Measurements from ENCODE around the gene GRIN2C. TPM values are rescaled to one million over a fixed set of nuclear protein-coding genes. Genes with fewer than 3 reads are reported as not detected.
A peak's percentile ranks its signal among the peaks of the same experiment; 100 is the strongest.

GRIN2C gene
- total RNA-seq, 1 donor from 2014 or later, result 2.1 TPM

DNA sequence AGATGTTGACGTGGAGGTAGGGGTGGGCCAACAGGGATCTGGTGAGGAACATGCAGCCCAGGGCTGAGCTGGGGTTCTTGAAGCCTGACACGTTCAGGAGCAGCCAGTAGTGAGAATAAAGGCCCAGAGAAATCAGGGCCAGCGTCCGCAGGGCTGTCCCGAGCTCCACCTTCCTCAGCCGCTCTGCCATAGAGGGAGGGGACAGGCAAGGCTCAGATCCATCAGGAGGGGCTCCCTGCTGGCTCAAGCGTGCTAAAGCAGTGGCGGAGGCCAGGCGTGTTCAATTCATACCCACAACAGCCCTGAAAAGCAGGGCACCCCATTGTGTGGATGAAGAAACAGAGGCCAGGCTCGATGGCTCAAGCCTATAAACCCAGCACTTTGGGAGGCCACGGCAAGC lies 21.4 kb upstream of the GRIN2C start:
- Histone ChIP-seq H3K9ac (ENCODE audit: low read depth in 1 of 3, low read length in 3 of 3) (no peak overlapping the region), H3K4me1 (ENCODE audit: control insufficient read depth in 3 of 3, insufficient read depth in 3 of 3, low read length in 3 of 3) (peaks cover 0 to 5% (median 2%) of the 10 kb centered on the region in 3 donors), H3K36me3 (ENCODE audit: control insufficient read depth in 3 of 3, insufficient read depth in 3 of 3, low read length in 3 of 3) (no peaks in the 10 kb centered on the region), H3K27ac (ENCODE audit: low read depth, low read length) (no peak overlapping the region), H3K27me3 (ENCODE audit: control insufficient read depth in 3 of 3, insufficient read depth in 3 of 3, low read length in 3 of 3) (peaks cover 16 to 41% (median 27%) of the 10 kb centered on the region in 3 donors), H3K9me3 (ENCODE audit: control insufficient read depth in 3 of 3, low read length in 3 of 3) (no peaks in the 10 kb centered on the region), H3K4me3 (ENCODE audit: low read length in 3 of 3) (no peak overlapping the region)

DNA sequence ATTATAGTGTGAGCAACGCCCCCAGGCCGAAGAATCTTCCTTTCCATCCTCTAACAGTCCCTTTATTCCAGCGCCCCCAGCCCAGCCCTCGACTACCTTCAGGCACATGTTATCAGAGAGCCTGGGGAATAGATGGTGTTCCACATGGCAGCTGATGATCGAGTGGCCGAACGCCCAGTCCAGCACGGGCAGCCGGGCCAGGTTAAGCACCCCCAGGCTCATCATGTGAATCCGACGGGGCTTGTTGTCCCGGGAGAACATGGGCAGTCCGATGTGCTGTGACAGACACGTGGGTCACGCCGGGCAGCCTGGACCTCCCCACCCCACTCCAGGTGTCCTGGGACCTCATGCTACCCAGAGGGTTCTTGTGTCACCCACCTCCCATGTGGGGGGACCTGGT lies 19.6 kb upstream of the GRIN2C start:
- Histone ChIP-seq H3K27me3 (ENCODE audit: control insufficient read depth in 3 of 3, insufficient read depth in 3 of 3, low read length in 3 of 3) (peaks cover 12 to 35% (median 22%) of the 10 kb centered on the region in 3 donors), H3K4me1 (ENCODE audit: control insufficient read depth in 3 of 3, insufficient read depth in 3 of 3, low read length in 3 of 3) (peaks cover 0 to 5% (median 2%) of the 10 kb centered on the region in 3 donors), H3K9me3 (ENCODE audit: control insufficient read depth in 3 of 3, low read length in 3 of 3) (no peaks in the 10 kb centered on the region), H3K27ac (ENCODE audit: low read depth, low read length) (no peak overlapping the region), H3K36me3 (ENCODE audit: control insufficient read depth in 3 of 3, insufficient read depth in 3 of 3, low read length in 3 of 3) (no peaks in the 10 kb centered on the region), H3K9ac (ENCODE audit: low read depth in 1 of 3, low read length in 3 of 3) (no peak overlapping the region), H3K4me3 (ENCODE audit: low read length in 3 of 3) (no peak overlapping the region)

DNA sequence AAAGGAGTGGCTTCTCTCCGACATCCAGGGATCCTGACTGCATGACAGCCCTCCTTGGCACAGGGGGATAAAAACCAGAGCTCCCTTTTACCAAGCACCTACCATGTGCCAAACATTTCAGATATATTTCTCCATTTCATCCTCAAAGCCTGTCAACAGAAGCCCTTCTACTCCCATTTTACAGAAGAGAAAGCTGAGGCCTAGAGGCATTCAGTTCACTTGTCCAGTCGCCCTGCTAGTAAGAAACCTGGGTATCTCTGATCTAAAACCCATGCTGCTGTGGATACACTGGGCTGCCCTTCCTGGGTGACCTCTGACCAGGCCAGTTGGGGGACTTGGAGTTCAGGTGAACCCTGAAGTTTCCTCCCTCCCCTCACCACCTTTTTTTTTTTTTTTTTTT lies 19.0 kb upstream of the GRIN2C start:
- H3K9ac ChIP-seq (ENCODE audit: low read depth in 1 of 3, low read length in 3 of 3), result no peak overlapping the region
- no peak overlapping the region for H3K4me3 ChIP-seq (ENCODE audit: low read length in 3 of 3)
- no peaks in the 10 kb centered on the region for H3K36me3 ChIP-seq (ENCODE audit: control insufficient read depth in 3 of 3, insufficient read depth in 3 of 3, low read length in 3 of 3)
- H3K27ac ChIP-seq (ENCODE audit: low read depth, low read length), result no peak overlapping the region
- no peaks in the 10 kb centered on the region for H3K9me3 ChIP-seq (ENCODE audit: control insufficient read depth in 3 of 3, low read length in 3 of 3)
- peaks cover 4 to 10% (median 5%) of the 10 kb centered on the region in 3 donors for H3K4me1 ChIP-seq (ENCODE audit: control insufficient read depth in 3 of 3, insufficient read depth in 3 of 3, low read length in 3 of 3)
- H3K27me3 ChIP-seq (ENCODE audit: control insufficient read depth in 3 of 3, insufficient read depth in 3 of 3, low read length in 3 of 3), result peaks cover 9 to 35% (median 19%) of the 10 kb centered on the region in 3 donors

GRCh38 chr17:74877592-74878548 lies 18.2 kb upstream of the GRIN2C start:
- H3K36me3 ChIP-seq (ENCODE audit: control insufficient read depth in 3 of 3, insufficient read depth in 3 of 3, low read length in 3 of 3), result no peaks in the 10 kb centered on the region
- no peak overlapping the region for H3K4me3 ChIP-seq (ENCODE audit: low read length in 3 of 3)
- peaks cover 8 to 28% (median 16%) of the 10 kb centered on the region in 3 donors for H3K27me3 ChIP-seq (ENCODE audit: control insufficient read depth in 3 of 3, insufficient read depth in 3 of 3, low read length in 3 of 3)
- no peak overlapping the region for H3K9ac ChIP-seq (ENCODE audit: low read depth in 1 of 3, low read length in 3 of 3)
- H3K27ac ChIP-seq (ENCODE audit: low read depth, low read length), result no peak overlapping the region
- no peaks in the 10 kb centered on the region for H3K9me3 ChIP-seq (ENCODE audit: control insufficient read depth in 3 of 3, low read length in 3 of 3)
- peaks cover 4 to 10% (median 6%) of the 10 kb centered on the region in 3 donors for H3K4me1 ChIP-seq (ENCODE audit: control insufficient read depth in 3 of 3, insufficient read depth in 3 of 3, low read length in 3 of 3)

DNA sequence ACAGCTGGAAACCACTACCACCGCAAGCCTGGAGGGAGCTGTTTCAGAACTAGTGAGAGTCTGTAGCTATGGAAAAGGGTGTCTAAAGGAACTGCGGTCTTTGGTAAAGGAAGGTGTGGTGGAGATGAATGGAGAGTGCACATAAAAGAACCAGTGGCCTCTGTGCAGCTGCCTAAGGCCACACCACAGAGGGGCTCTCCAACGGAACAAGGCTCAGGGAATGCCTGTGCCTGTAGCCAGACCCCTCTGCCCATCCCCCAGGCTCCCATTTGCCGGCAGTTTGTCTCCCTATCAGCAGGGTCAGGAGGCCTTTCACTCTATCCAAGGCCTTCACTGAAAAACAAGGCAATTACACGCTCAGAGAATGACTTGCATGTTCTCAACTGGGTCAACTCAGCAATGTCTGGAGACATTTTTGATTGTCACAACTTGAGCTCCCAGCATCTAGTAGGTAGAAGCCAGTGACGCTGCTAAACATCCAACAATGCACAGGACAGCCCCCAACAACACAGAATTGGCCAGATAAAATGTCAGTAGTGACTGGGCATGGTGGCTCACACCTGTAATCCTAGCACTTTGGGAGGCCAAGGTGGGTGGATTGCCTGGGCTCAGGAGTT lies 16.4 kb upstream of the GRIN2C start:
- Histone ChIP-seq H3K36me3 (ENCODE audit: control insufficient read depth in 3 of 3, insufficient read depth in 3 of 3, low read length in 3 of 3) (no peaks in the 10 kb centered on the region), H3K27ac (ENCODE audit: low read depth, low read length) (no peak overlapping the region), H3K4me1 (ENCODE audit: control insufficient read depth in 3 of 3, insufficient read depth in 3 of 3, low read length in 3 of 3) (peaks cover 15 to 27% (median 23%) of the 10 kb centered on the region in 3 donors), H3K9ac (ENCODE audit: low read depth in 1 of 3, low read length in 3 of 3) (no peak overlapping the region), H3K4me3 (ENCODE audit: low read length in 3 of 3) (no peak overlapping the region), H3K9me3 (ENCODE audit: control insufficient read depth in 3 of 3, low read length in 3 of 3) (no peaks in the 10 kb centered on the region), H3K27me3 (ENCODE audit: control insufficient read depth in 3 of 3, insufficient read depth in 3 of 3, low read length in 3 of 3) (peaks cover 0 to 18% (median 7%) of the 10 kb centered on the region in 3 donors)

- Histone ChIP-seq H3K36me3 (ENCODE audit: control insufficient read depth in 3 of 3, insufficient read depth in 3 of 3, low read length in 3 of 3) (no peaks in the 10 kb centered on the region), H3K4me3 (ENCODE audit: low read length in 3 of 3) (no peak overlapping the region), H3K9me3 (ENCODE audit: control insufficient read depth in 3 of 3, low read length in 3 of 3) (no peaks in the 10 kb centered on the region), H3K27me3 (ENCODE audit: control insufficient read depth in 3 of 3, insufficient read depth in 3 of 3, low read length in 3 of 3) (peaks cover 0 to 12% (median 5%) of the 10 kb centered on the region in 3 donors), H3K27ac (ENCODE audit: low read depth, low read length) (no peak overlapping the region), H3K9ac (ENCODE audit: low read depth in 1 of 3, low read length in 3 of 3) (no peak overlapping the region), H3K4me1 (ENCODE audit: control insufficient read depth in 3 of 3, insufficient read depth in 3 of 3, low read length in 3 of 3) (peaks cover 15 to 29% (median 23%) of the 10 kb centered on the region in 3 donors)
These were observed 15.7 kb upstream of the GRIN2C start for GRCh38 chr17:74875155-74875976.

GRCh38 chr17:74874615-74875037 lies 14.9 kb upstream of the GRIN2C start:
- peaks cover 0 to 8% (median 5%) of the 10 kb centered on the region in 3 donors for H3K27me3 ChIP-seq (ENCODE audit: control insufficient read depth in 3 of 3, insufficient read depth in 3 of 3, low read length in 3 of 3)
- H3K4me3 ChIP-seq (ENCODE audit: low read length in 3 of 3), result no peak overlapping the region

DNA sequence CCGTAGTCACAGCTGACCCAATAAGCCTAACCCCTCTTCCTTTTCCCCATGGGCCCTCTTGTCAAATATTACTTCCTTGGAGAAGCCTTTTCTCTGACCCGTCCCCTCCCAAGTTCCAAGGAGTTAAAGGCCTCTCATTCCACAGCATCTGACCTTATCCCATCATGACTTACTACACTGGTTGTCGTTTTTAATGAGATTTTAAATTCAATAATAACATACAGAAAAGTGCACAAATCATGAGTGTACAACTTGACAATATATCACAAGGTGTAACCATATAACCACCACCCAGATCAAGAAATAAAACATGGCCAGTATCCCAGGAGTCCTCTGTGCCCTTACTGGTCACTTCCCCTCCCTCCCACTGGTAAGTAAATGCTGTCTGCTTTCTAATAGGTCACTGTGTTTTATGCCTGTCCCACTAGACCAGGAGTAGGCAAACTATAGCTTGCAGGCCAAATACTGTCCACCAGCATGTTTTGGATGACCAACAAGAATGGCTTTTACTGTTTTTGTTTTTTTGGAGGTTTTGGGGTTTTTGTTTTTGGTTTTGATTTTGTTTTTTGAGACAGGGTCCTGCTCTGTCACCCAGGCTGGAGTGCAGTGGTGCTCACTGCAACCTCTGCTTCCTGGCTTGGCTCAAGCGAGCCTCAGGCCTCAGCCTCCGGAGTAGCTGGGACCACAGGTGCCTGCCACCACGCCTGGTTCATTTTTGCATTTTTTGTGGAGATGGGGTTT lies 14.4 kb upstream of the GRIN2C start:
- H3K36me3 ChIP-seq (ENCODE audit: control insufficient read depth in 3 of 3, insufficient read depth in 3 of 3, low read length in 3 of 3), result peaks cover 0 to 4% (median 2%) of the 10 kb centered on the region in 3 donors
- peaks cover 0 to 8% (median 5%) of the 10 kb centered on the region in 3 donors for H3K27me3 ChIP-seq (ENCODE audit: control insufficient read depth in 3 of 3, insufficient read depth in 3 of 3, low read length in 3 of 3)
- H3K27ac ChIP-seq (ENCODE audit: low read depth, low read length), result peak overlapping the region; percentile 86
- H3K4me1 ChIP-seq (ENCODE audit: control insufficient read depth in 3 of 3, insufficient read depth in 3 of 3, low read length in 3 of 3), result peaks cover 15 to 29% (median 23%) of the 10 kb centered on the region in 3 donors
- peak overlapping the region; percentile 82 to 92 (median 88) for H3K4me3 ChIP-seq (ENCODE audit: low read length in 3 of 3)
- peak overlapping the region; percentile 80 to 90 (median 86) for H3K9ac ChIP-seq (ENCODE audit: low read depth in 1 of 3, low read length in 3 of 3)
- H3K9me3 ChIP-seq (ENCODE audit: control insufficient read depth in 3 of 3, low read length in 3 of 3), result no peaks in the 10 kb centered on the region

More at GRCh38 chr17:74874615-74875037, 14.9 kb upstream of the GRIN2C start:
- Histone ChIP-seq H3K27ac (ENCODE audit: low read depth, low read length) (no peak overlapping the region), H3K9ac (ENCODE audit: low read depth in 1 of 3, low read length in 3 of 3) (no peak overlapping the region), H3K36me3 (ENCODE audit: control insufficient read depth in 3 of 3, insufficient read depth in 3 of 3, low read length in 3 of 3) (peaks cover 0 to 4% (median 2%) of the 10 kb centered on the region in 3 donors), H3K9me3 (ENCODE audit: control insufficient read depth in 3 of 3, low read length in 3 of 3) (no peaks in the 10 kb centered on the region), H3K4me1 (ENCODE audit: control insufficient read depth in 3 of 3, insufficient read depth in 3 of 3, low read length in 3 of 3) (peaks cover 15 to 29% (median 23%) of the 10 kb centered on the region in 3 donors)

Data from skeletal muscle tissue (tissue), 4 donors.